Neuronal stem cell (in vitro differentiated cells): ENCODE results near the gene IGF1R.
A peak's percentile ranks its signal among the peaks of the same experiment; 100 is the strongest.

Experiments used
- DNase-seq: peaks from one replicate; pipeline ENCODE4 v3.0.0-alpha.2; 2013; ENCODE audit warnings: low spot score
- H2AFZ ChIP-seq: one replicate; pipeline ENCODE4 v1.6.1; 2013; ENCODE audit warnings: mild to moderate bottlenecking, low read length, inconsistent platforms
- H2AK5ac ChIP-seq: 2 replicates; pipeline ENCODE4 v1.6.1; 2013; ENCODE audit warnings: low read depth, mild to moderate bottlenecking, inconsistent platforms, low read length, moderate library complexity, mixed read lengths
- H2BK120ac ChIP-seq: 2 replicates; pipeline ENCODE4 v1.6.1; 2013; ENCODE audit warnings: low read depth, mild to moderate bottlenecking, inconsistent platforms, low read length, moderate library complexity, mixed read lengths
- H2BK12ac ChIP-seq: one replicate; pipeline ENCODE4 v1.6.1; 2013; ENCODE audit warnings: low read length, inconsistent platforms
- H2BK15ac ChIP-seq: 2 replicates; pipeline ENCODE4 v1.6.1; 2013; ENCODE audit warnings: mild to moderate bottlenecking, low read length, inconsistent platforms, mixed read lengths
- H2BK5ac ChIP-seq: one replicate; pipeline ENCODE4 v1.6.1; 2013; ENCODE audit warnings: inconsistent platforms, mild to moderate bottlenecking, low read length, moderate library complexity
- H3K14ac ChIP-seq: one replicate; pipeline ENCODE4 v1.6.1; 2013; ENCODE audit warnings: low read length, inconsistent platforms
- H3K18ac ChIP-seq: 2 replicates; pipeline ENCODE4 v1.6.1; 2013; ENCODE audit warnings: low read length, inconsistent platforms
- H3K23ac ChIP-seq: 2 replicates; pipeline ENCODE4 v1.6.1; 2013; ENCODE audit warnings: low read depth, mild to moderate bottlenecking, mixed read lengths, low read length, inconsistent platforms; ENCODE audit not compliant: poor library complexity
- H3K27ac ChIP-seq: replicated peaks from 3 replicates; pipeline ENCODE4 v1.5.1; 2013; ENCODE audit warnings: low read length, inconsistent platforms
- H3K27me3 ChIP-seq, 3 experiments: 2 replicates each; pipeline ENCODE4 v1.6.1; 2013; ENCODE audit warnings: low read length in 3 of 3, mild to moderate bottlenecking in 2 of 3, inconsistent platforms in 1 of 3, low read depth in 1 of 3, mixed read lengths in 1 of 3, moderate library complexity in 1 of 3; ENCODE audit not compliant: control insufficient read depth in 3 of 3, insufficient read depth in 3 of 3
- H3K36me3 ChIP-seq, 2 donors: replicated peaks in 1 of 2; 2 replicates each; pipeline ENCODE4 v1.6.1; 2013; ENCODE audit warnings: low read length in 2 of 2; ENCODE audit not compliant: control insufficient read depth in 2 of 2, insufficient read depth in 2 of 2
- H3K4ac ChIP-seq: 2 replicates; pipeline ENCODE4 v1.6.1; 2013; ENCODE audit warnings: inconsistent platforms, mild to moderate bottlenecking, low read length, moderate library complexity
- H3K4me1 ChIP-seq, 2 donors: 1 replicate in 1 of 2; 2 replicates in 1 of 2; pipeline ENCODE4 v1.6.1; 2013; ENCODE audit warnings: low read length in 2 of 2, low read depth in 1 of 2; ENCODE audit not compliant: control insufficient read depth in 2 of 2, insufficient read depth in 1 of 2
- H3K4me2 ChIP-seq: one replicate; pipeline ENCODE4 v1.6.1; 2013; ENCODE audit warnings: mild to moderate bottlenecking, low read length, inconsistent platforms; ENCODE audit not compliant: insufficient read depth, poor library complexity, severe bottlenecking
- H3K4me3 ChIP-seq, 2 donors: 2 replicates each; pipeline ENCODE4 v1.5.1; 2013; ENCODE audit warnings: low read length in 2 of 2, mild to moderate bottlenecking in 2 of 2, inconsistent platforms in 1 of 2, moderate library complexity in 1 of 2
- H3K79me1 ChIP-seq: one replicate; pipeline ENCODE4 v1.6.1; 2013; ENCODE audit warnings: low read depth, mild to moderate bottlenecking, inconsistent platforms, low read length, moderate library complexity
- H3K9ac ChIP-seq: one replicate; pipeline ENCODE4 v1.6.1; 2013; ENCODE audit warnings: mild to moderate bottlenecking, low read depth, low read length, inconsistent platforms; ENCODE audit not compliant: poor library complexity
- H3K9me3 ChIP-seq, 2 donors: replicated peaks in 1 of 2; 2 replicates each; pipeline versions ENCODE3 to v1.6.1; 2013; ENCODE audit warnings: low read length in 2 of 2, mild to moderate bottlenecking in 2 of 2, inconsistent platforms in 1 of 2, low read depth in 1 of 2, mixed read lengths in 1 of 2, moderate library complexity in 1 of 2; ENCODE audit not compliant: control insufficient read depth in 2 of 2, insufficient read depth in 1 of 2
- H4K8ac ChIP-seq: one replicate; pipeline ENCODE4 v1.6.1; 2013; ENCODE audit warnings: low read depth, mild to moderate bottlenecking, inconsistent platforms, low read length, moderate library complexity
- H4K91ac ChIP-seq: one replicate; pipeline ENCODE4 v1.6.1; 2013; ENCODE audit warnings: low read length, low read depth, mild to moderate bottlenecking, inconsistent platforms; ENCODE audit not compliant: poor library complexity
- WGBS, 2 donors: extraction: QIAGEN DNeasy Blood & Tissue Kit; methylation state at CpG; one replicate each; pipeline ENCODE4 v1.1.7; 2013; ENCODE audit warnings: missing lambda C conversion rate in 2 of 2, mixed read lengths in 1 of 2; ENCODE audit not compliant: insufficient read length in 2 of 2, insufficient replicate concordance in 1 of 2; ENCODE audit errors: extremely low coverage in 2 of 2; 5-methylcytosine and 5-hydroxymethylcytosine counted together

IGF1R gene

GRCh38 chr15:98786717-98787116 lies 138.4 kb downstream of the IGF1R start:
- H4K8ac ChIP-seq = no peak overlapping the region
- H3K14ac ChIP-seq = no peak overlapping the region
- H3K18ac ChIP-seq = peak overlapping the region; percentile 54
- no peaks in the 10 kb centered on the region for H3K9me3 ChIP-seq
- no peak overlapping the region for H3K4me2 ChIP-seq
- H2BK120ac ChIP-seq = no peak overlapping the region
- no peak overlapping the region for H3K27ac ChIP-seq
- H3K27me3 ChIP-seq = no peaks in the 10 kb centered on the region
- peaks cover 36 to 39% of the 10 kb centered on the region in 2 donors for H3K4me1 ChIP-seq
- H2BK15ac ChIP-seq = no peak overlapping the region
- DNase-seq = no peak
- H3K23ac ChIP-seq = no peak overlapping the region
- no peak overlapping the region for H3K4me3 ChIP-seq
- H2AK5ac ChIP-seq = no peak overlapping the region
- WGBS, 2 donors = no CpG with 5 or more reads among the region's 9 CpGs
- no peak overlapping the region for H2AFZ ChIP-seq
- H2BK5ac ChIP-seq = no peak overlapping the region
- H2BK12ac ChIP-seq = no peak overlapping the region
- no peaks in the 10 kb centered on the region for H3K36me3 ChIP-seq
- no peak overlapping the region for H3K4ac ChIP-seq
- H3K9ac ChIP-seq = no peak overlapping the region
- H3K79me1 ChIP-seq = no peaks in the 10 kb centered on the region
- H4K91ac ChIP-seq = no peak overlapping the region

GRCh38 chr15:98787194-98787593 lies 138.9 kb downstream of the IGF1R start:
- Histone ChIP-seq H3K79me1 (no peaks in the 10 kb centered on the region), H3K23ac (no peak overlapping the region), H3K18ac (peak overlapping the region; percentile 2), H3K27ac (no peak overlapping the region), H2BK15ac (no peak overlapping the region), H2BK12ac (no peak overlapping the region), H3K4me3 (no peak overlapping the region), H2BK120ac (no peak overlapping the region), H2AK5ac (no peak overlapping the region), H2BK5ac (no peak overlapping the region), H3K4ac (no peak overlapping the region), H3K4me1 (peaks cover 36 to 39% of the 10 kb centered on the region in 2 donors), H4K8ac (no peak overlapping the region), H3K14ac (no peak overlapping the region), H4K91ac (no peak overlapping the region), H2AFZ (no peak overlapping the region), H3K4me2 (no peak overlapping the region), H3K36me3 (no peaks in the 10 kb centered on the region), H3K9me3 (no peaks in the 10 kb centered on the region), H3K9ac (no peak overlapping the region), H3K27me3 (no peaks in the 10 kb centered on the region)
- WGBS, 2 donors = no CpG with 5 or more reads among the region's 2 CpGs
- no peak for DNase-seq

GRCh38 chr15:98787936-98788757 lies 139.8 kb downstream of the IGF1R start:
- no peak overlapping the region for H2AK5ac ChIP-seq
- WGBS, 2 donors = no CpG with 5 or more reads among the region's 9 CpGs
- no peaks in the 10 kb centered on the region for H3K27me3 ChIP-seq
- no peak overlapping the region for H4K91ac ChIP-seq
- H2BK120ac ChIP-seq = no peak overlapping the region
- H2BK12ac ChIP-seq = no peak overlapping the region
- no peak overlapping the region for H4K8ac ChIP-seq
- H3K4me2 ChIP-seq = no peak overlapping the region
- no peak overlapping the region for H3K4me3 ChIP-seq
- H3K79me1 ChIP-seq = no peaks in the 10 kb centered on the region
- no peak for DNase-seq
- no peak overlapping the region for H3K27ac ChIP-seq
- no peaks in the 10 kb centered on the region for H3K9me3 ChIP-seq
- no peaks in the 10 kb centered on the region for H3K36me3 ChIP-seq
- H2AFZ ChIP-seq = no peak overlapping the region
- H3K9ac ChIP-seq = no peak overlapping the region
- H3K14ac ChIP-seq = no peak overlapping the region
- peaks cover 36 to 45% of the 10 kb centered on the region in 2 donors for H3K4me1 ChIP-seq
- no peak overlapping the region for H3K4ac ChIP-seq
- H3K18ac ChIP-seq = no peak overlapping the region
- H2BK5ac ChIP-seq = no peak overlapping the region
- H3K23ac ChIP-seq = no peak overlapping the region
- H2BK15ac ChIP-seq = no peak overlapping the region

GRCh38 chr15:98789020-98789419 lies 140.7 kb downstream of the IGF1R start:
- Histone ChIP-seq H3K27ac (no peak overlapping the region), H2BK15ac (no peak overlapping the region), H2BK5ac (no peak overlapping the region), H3K9ac (no peak overlapping the region), H3K27me3 (no peaks in the 10 kb centered on the region), H3K4me3 (no peak overlapping the region), H3K14ac (no peak overlapping the region), H3K79me1 (no peaks in the 10 kb centered on the region), H3K4me2 (no peak overlapping the region), H4K8ac (no peak overlapping the region), H2AFZ (no peak overlapping the region), H3K4me1 (peaks cover 36 to 50% of the 10 kb centered on the region in 2 donors), H2BK120ac (no peak overlapping the region), H2BK12ac (no peak overlapping the region), H3K18ac (no peak overlapping the region), H3K4ac (no peak overlapping the region), H3K36me3 (no peaks in the 10 kb centered on the region), H4K91ac (no peak overlapping the region), H2AK5ac (no peak overlapping the region), H3K23ac (no peak overlapping the region), H3K9me3 (no peaks in the 10 kb centered on the region)
- no peak for DNase-seq
- no CpG with 5 or more reads among the region's 4 CpGs for WGBS, 2 donors
